Left ventricle myocardium inferior (tissue), 1 donor: ENCODE results near the gene DAP3. TPM values are rescaled to one million over a fixed set of nuclear protein-coding genes. Genes with fewer than 3 reads are reported as not detected.
"Not testable (repeated sequence)": the region's sequence is repeated elsewhere in the genome, so short reads cannot be mapped to it uniquely, and the experiment has no call there.

ENCODE experiments used
- DNase-seq: peaks from one replicate; pipeline ENCODE4 v3.0.0-alpha.2; 2020
- H3K27ac ChIP-seq: fragments of 200-600 bp; replicated peaks from 2 replicates; pipeline ENCODE4 v1.8.0; 2021
- H3K27me3 ChIP-seq: fragments of 200-600 bp; 2 replicates; pipeline ENCODE4 v1.8.0; 2021; ENCODE audit warnings: low read depth
- H3K36me3 ChIP-seq: fragments of 200-600 bp; 2 replicates; pipeline ENCODE4 v1.8.0; 2021
- H3K4me1 ChIP-seq: fragments of 200-600 bp; 2 replicates; pipeline ENCODE4 v1.8.0; 2021
- H3K4me3 ChIP-seq: fragments of 200-600 bp; 2 replicates; pipeline ENCODE4 v1.8.0; 2021; ENCODE audit warnings: mild to moderate bottlenecking, moderate library complexity
- H3K9me3 ChIP-seq: fragments of 200-600 bp; replicated peaks from 2 replicates; pipeline ENCODE4 v1.8.0; 2021
- intact Hi-C: fragments of 100-400 bp; cut with micrococcal nuclease; formaldehyde crosslinking; loops from one replicate; pipeline ENCODE4 v1.11.0; 2022
- total RNA-seq: library from RNA; stranded (reverse); fragmentation: NEBNext Ultra II Directional; extraction: Animal tissue kit (Norgen Biotek cat#: 25700); gene quantifications from one replicate; pipeline ENCODE4 v1.2.1, GENCODE V29; 2021
- TF ChIP-seq, protein P1 (sequence below): fragments of 200-600 bp; IDR thresholded peaks from 2 replicates; pipeline ENCODE4 v1.8.0; 2021; ENCODE audit warnings: antibody characterized with exemption, mild to moderate bottlenecking, borderline replicate concordance
- donor health status: DM: no; HTN: yes; CAD: no; lungs with severe emphysema.

Gene DAP3
- total RNA-seq, 1 donor from 2014 or later, result 107 TPM

GRCh38 chr1:155652951-155653350 lies 35.9 kb upstream of the DAP3 start:
- Histone ChIP-seq H3K9me3 (no peaks in the 10 kb centered on the region), H3K27me3 (peaks cover 6% of the 10 kb centered on the region), H3K4me1 (peaks cover 4% of the 10 kb centered on the region), H3K4me3 (no peak overlapping the region), H3K36me3 (no peaks in the 10 kb centered on the region), H3K27ac (no peak overlapping the region)
- TF ChIP-seq, protein P1, sequence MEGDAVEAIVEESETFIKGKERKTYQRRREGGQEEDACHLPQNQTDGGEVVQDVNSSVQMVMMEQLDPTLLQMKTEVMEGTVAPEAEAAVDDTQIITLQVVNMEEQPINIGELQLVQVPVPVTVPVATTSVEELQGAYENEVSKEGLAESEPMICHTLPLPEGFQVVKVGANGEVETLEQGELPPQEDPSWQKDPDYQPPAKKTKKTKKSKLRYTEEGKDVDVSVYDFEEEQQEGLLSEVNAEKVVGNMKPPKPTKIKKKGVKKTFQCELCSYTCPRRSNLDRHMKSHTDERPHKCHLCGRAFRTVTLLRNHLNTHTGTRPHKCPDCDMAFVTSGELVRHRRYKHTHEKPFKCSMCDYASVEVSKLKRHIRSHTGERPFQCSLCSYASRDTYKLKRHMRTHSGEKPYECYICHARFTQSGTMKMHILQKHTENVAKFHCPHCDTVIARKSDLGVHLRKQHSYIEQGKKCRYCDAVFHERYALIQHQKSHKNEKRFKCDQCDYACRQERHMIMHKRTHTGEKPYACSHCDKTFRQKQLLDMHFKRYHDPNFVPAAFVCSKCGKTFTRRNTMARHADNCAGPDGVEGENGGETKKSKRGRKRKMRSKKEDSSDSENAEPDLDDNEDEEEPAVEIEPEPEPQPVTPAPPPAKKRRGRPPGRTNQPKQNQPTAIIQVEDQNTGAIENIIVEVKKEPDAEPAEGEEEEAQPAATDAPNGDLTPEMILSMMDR, result no peak
- intact Hi-C loops, result no loop called here
- DNase-seq, result no peak

DNA sequence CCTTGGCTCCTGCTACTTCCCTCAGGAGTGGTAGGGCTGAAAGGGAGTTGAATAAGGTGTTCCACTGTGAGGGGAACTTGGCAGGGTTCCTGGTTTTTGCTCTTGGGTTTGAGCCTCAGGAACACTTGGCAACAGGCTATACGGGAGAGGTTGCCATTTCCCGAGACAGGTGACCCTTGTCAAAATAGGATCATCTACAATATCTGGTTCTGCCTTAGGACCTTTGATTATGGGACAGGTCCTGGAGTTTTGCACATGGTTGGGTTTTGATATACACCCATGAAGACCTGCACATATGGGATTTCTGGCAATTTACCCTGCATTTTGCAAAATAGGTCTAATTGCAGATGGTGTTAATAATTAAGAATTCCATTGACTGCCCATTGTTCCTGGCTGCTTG lies 31.4 kb upstream of the DAP3 start:
- intact Hi-C loops, result no loop called here

DNA sequence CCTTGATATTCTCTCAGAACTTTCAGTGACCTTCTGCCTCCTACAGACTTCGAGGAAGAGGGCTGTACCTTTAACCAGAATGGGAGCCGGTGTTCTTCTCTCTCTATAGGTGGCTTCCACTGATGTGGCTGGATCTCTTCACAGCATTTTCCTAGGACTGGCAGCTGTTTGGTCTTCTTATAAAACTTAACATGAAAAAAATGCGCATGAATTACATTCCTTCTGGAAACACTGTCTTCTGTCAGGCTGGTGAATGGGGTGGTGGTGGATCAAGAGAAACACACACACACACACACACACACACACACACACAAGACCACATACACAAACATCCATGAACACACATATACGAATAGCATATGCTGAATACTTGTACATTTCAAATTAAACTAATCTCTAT lies 27.7 kb upstream of the DAP3 start:
- H3K9me3 ChIP-seq, intact Hi-C loops, H3K27ac ChIP-seq: not testable (repeated sequence)

More for the DNA sequence above, 31.4 kb upstream of the DAP3 start:
- Histone ChIP-seq H3K4me1 (no peaks in the 10 kb centered on the region), H3K27ac (no peak overlapping the region), H3K36me3 (peaks cover 41% of the 10 kb centered on the region), H3K4me3 (no peak overlapping the region), H3K27me3 (no peaks in the 10 kb centered on the region), H3K9me3 (no peaks in the 10 kb centered on the region)
- TF ChIP-seq, protein P1, result no peak
- DNase-seq, result no peak

GRCh38 chr1:155669233-155670162 lies 19.4 kb upstream of the DAP3 start:
- intact Hi-C loops, result no loop called here
- peaks cover 98% of the 10 kb centered on the region for H3K36me3 ChIP-seq
- H3K4me3 ChIP-seq, result no peak overlapping the region
- H3K9me3 ChIP-seq, result no peaks in the 10 kb centered on the region
- H3K4me1 ChIP-seq, result no peaks in the 10 kb centered on the region
- H3K27ac ChIP-seq, result no peak overlapping the region
- no peaks in the 10 kb centered on the region for H3K27me3 ChIP-seq
- TF ChIP-seq, protein P1, result no peak
- no peak for DNase-seq

More for the DNA sequence above, 27.7 kb upstream of the DAP3 start:
- peaks cover 79% of the 10 kb centered on the region for H3K36me3 ChIP-seq
- H3K4me1 ChIP-seq, H3K27me3 ChIP-seq, DNase-seq, H3K4me3 ChIP-seq: not testable (repeated sequence)

GRCh38 chr1:155671750-155672149 lies 17.1 kb upstream of the DAP3 start:
- no peaks in the 10 kb centered on the region for H3K9me3 ChIP-seq
- intact Hi-C loops, result no loop called here
- peaks cover 98% of the 10 kb centered on the region for H3K36me3 ChIP-seq
- H3K27me3 ChIP-seq, result no peaks in the 10 kb centered on the region
- no peak overlapping the region for H3K27ac ChIP-seq
- H3K4me3 ChIP-seq, result no peak overlapping the region
- DNase-seq, result no peak
- no peaks in the 10 kb centered on the region for H3K4me1 ChIP-seq
- TF ChIP-seq, protein P1, result no peak

GRCh38 chr1:155673003-155673402 lies 15.9 kb upstream of the DAP3 start:
- intact Hi-C loops, result no loop called here
- TF ChIP-seq, protein P1, result no peak
- no peaks in the 10 kb centered on the region for H3K4me1 ChIP-seq

More at GRCh38 chr1:155673003-155673402, 15.9 kb upstream of the DAP3 start:
- Histone ChIP-seq H3K4me3 (no peak overlapping the region), H3K27ac (no peak overlapping the region), H3K36me3 (peaks cover 98% of the 10 kb centered on the region), H3K27me3 (no peaks in the 10 kb centered on the region), H3K9me3 (no peaks in the 10 kb centered on the region)
- DNase-seq, result no peak
